ENCODE measurements around the gene GMEB2.

GMEB2 gene

GRCh38 chr20:63625771-63626423, 1.0 kb downstream of the GMEB2 start:
- peak; percentile 27 for DNase-seq (ENCODE audit: low read depth)
- no peak for TF ChIP-seq CTCF (conservative IDR thresholded peaks at IDR 0.05; ENCODE audit: control insufficient read depth, insufficient read depth, low read depth, low read length)
- peak overlapping the region; percentile 69 for H3K4me3 ChIP-seq (ENCODE audit: control insufficient read depth, low read depth, low read length)

- DNase-seq (ENCODE audit: low read depth): peak; percentile 46
- H3K4me3 ChIP-seq (ENCODE audit: control insufficient read depth, low read depth, low read length): no peak overlapping the region
- no peak for TF ChIP-seq CTCF (conservative IDR thresholded peaks at IDR 0.05; ENCODE audit: control insufficient read depth, insufficient read depth, low read depth, low read length)
Observed at GRCh38 chr20:63624486-63624885, 2.4 kb downstream of the GMEB2 start.

GRCh38 chr20:63622732-63623131, 4.2 kb downstream of the GMEB2 start:
- H3K4me3 ChIP-seq (ENCODE audit: control insufficient read depth, low read depth, low read length): no peak overlapping the region
- no peak for TF ChIP-seq CTCF (conservative IDR thresholded peaks at IDR 0.05; ENCODE audit: control insufficient read depth, insufficient read depth, low read depth, low read length)
- DNase-seq (ENCODE audit: low read depth): no peak

DNA sequence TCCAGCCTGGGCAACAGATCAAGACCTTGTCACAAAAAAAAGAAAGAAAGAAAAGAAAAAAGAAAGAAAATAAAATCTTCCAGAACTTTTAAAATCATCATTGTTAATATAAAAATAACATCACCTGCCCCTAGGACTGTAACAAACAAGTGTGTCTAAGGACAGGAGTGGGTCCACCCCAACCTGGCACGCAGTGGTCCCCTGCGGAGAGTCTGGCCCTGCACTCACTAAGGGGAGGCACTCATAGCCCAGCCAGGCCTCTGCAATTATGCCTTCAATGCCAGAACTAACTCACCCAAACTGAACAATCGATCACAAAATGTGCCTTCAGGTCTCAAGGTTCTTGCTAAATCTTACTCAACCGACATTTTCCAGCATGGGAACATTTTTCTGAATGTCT, 4.8 kb downstream of the GMEB2 start:
- TF ChIP-seq CTCF (conservative IDR thresholded peaks at IDR 0.05; ENCODE audit: control insufficient read depth, insufficient read depth, low read depth, low read length): no peak
- H3K4me3 ChIP-seq (ENCODE audit: control insufficient read depth, low read depth, low read length): no peak overlapping the region
- no peak for DNase-seq (ENCODE audit: low read depth)

GRCh38 chr20:63620991-63621390, 5.9 kb downstream of the GMEB2 start:
- TF ChIP-seq CTCF (conservative IDR thresholded peaks at IDR 0.05; ENCODE audit: control insufficient read depth, insufficient read depth, low read depth, low read length): no peak
- DNase-seq (ENCODE audit: low read depth): no peak
- H3K4me3 ChIP-seq (ENCODE audit: control insufficient read depth, low read depth, low read length): no peak overlapping the region

DNA sequence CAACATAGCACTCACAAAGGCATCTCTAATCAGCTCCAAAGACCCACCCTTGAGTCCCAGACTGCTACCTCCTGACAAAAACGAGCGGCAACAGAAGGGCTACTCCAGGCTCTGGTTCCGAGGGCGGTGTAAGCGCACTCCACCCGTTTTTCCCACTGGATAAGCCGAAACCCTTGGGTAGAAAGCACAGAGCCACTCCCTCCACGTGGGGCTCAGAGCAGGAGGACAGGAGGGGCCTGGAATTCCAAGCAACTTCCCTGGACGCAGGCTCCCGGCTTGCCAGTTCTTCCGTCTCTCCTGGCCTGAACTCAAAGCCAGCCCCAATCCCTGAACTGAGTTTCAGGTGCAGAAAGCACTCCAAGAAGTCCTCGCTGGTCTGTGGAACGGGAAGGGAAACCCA, 7.4 kb downstream of the GMEB2 start:
- TF ChIP-seq CTCF (conservative IDR thresholded peaks at IDR 0.05; ENCODE audit: control insufficient read depth, insufficient read depth, low read depth, low read length): no peak
- H3K4me3 ChIP-seq (ENCODE audit: control insufficient read depth, low read depth, low read length): no peak overlapping the region
- DNase-seq (ENCODE audit: low read depth): no peak

DNA sequence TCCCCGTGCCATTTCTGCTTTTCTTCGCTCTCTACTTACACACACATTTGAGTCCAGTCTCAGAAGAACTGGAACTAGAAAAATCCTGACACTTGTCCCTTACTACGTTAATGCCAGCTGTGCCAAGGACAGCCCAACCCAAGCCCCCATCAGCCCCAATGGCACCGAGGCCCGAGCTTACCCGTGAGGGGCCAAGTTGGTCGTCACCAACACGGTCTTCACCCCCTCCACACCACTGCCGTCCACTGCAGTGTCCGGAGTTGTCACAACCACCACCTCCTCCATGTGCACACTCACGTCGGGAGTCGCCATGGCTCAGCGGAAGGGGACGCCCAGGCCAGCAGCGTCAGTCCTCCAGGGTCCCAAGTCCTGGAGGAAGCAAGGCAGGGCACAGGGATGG, 7.8 kb downstream of the GMEB2 start:
- H3K4me3 ChIP-seq (ENCODE audit: control insufficient read depth, low read depth, low read length): no peak overlapping the region
- TF ChIP-seq CTCF (conservative IDR thresholded peaks at IDR 0.05; ENCODE audit: control insufficient read depth, insufficient read depth, low read depth, low read length): no peak
- DNase-seq (ENCODE audit: low read depth): no peak
